DND-41 (cell line): ENCODE results near the gene APOO.

Source experiments
- ATAC-seq: fragments of 200-7000 bp; cut with Tn5 transposase; 3 replicates; pipeline ENCODE4 v1.9.1; 2021; ENCODE audit warnings: low read depth; ENCODE audit not compliant: insufficient read depth
- DNase-seq: peaks from one replicate; pipeline ENCODE4 v3.0.0-alpha.2; 2020
- H2AFZ ChIP-seq: 2 replicates; pipeline ENCODE4 v1.6.0; 2012; ENCODE audit warnings: low read depth, low read length
- H3K27ac ChIP-seq: 2 replicates; pipeline ENCODE4 v1.5.1; 2012; ENCODE audit warnings: low read length, inconsistent platforms
- H3K27me3 ChIP-seq: fragments of 200-600 bp; sonication (generic); 2 replicates; pipeline ENCODE4 v1.6.0; 2012; ENCODE audit warnings: low read length, mild to moderate bottlenecking, inconsistent platforms; ENCODE audit not compliant: insufficient read depth, poor library complexity
- H3K36me3 ChIP-seq: 2 replicates; pipeline ENCODE4 v1.5.1; 2012; ENCODE audit warnings: low read length, inconsistent platforms; ENCODE audit not compliant: insufficient read depth
- H3K4me1 ChIP-seq: 2 replicates; pipeline ENCODE4 v1.5.1; 2012; ENCODE audit warnings: mild to moderate bottlenecking, low read length; ENCODE audit not compliant: insufficient read depth
- H3K4me2 ChIP-seq: 2 replicates; pipeline ENCODE4 v1.6.0; 2012; ENCODE audit warnings: mild to moderate bottlenecking, moderate library complexity, low read length, inconsistent platforms; ENCODE audit not compliant: insufficient read depth
- H3K4me3 ChIP-seq, 2 experiments: fragments of 200-600 bp in 1 of 2; shearing (Covaris generic) in 1 of 2; 2 replicates each; pipeline ENCODE4 v1.5.1; 2012 to 2016; ENCODE audit warnings: inconsistent platforms in 2 of 2, low read length in 2 of 2, mild to moderate bottlenecking in 2 of 2, low read depth in 1 of 2, moderate library complexity in 1 of 2
- H3K79me2 ChIP-seq: 2 replicates; pipeline ENCODE4 v1.6.0; 2012; ENCODE audit warnings: low read length, inconsistent platforms; ENCODE audit not compliant: insufficient read depth
- H3K9ac ChIP-seq: 2 replicates; pipeline ENCODE4 v1.6.0; 2012; ENCODE audit warnings: low read depth, mild to moderate bottlenecking, inconsistent platforms, low read length, moderate library complexity
- H3K9me3 ChIP-seq: 2 replicates; pipeline ENCODE4 v1.5.1; 2012; ENCODE audit warnings: low read length, moderate library complexity, mild to moderate bottlenecking, inconsistent platforms; ENCODE audit not compliant: insufficient read depth, severe bottlenecking
- H4K20me1 ChIP-seq: 2 replicates; pipeline ENCODE4 v1.6.0; 2012; ENCODE audit warnings: low read length; ENCODE audit not compliant: insufficient read depth
- CTCF ChIP-seq: IDR thresholded peaks from 2 replicates; pipeline ENCODE4 v1.5.1; 2012; ENCODE audit warnings: borderline replicate concordance, low read length, moderate library complexity, mild to moderate bottlenecking; ENCODE audit not compliant: poor library complexity, severe bottlenecking; ENCODE audit errors: extremely low read depth
- EZH2 ChIP-seq: IDR thresholded peaks from 3 replicates; pipeline ENCODE4 v1.6.1; 2012; ENCODE audit warnings: borderline replicate concordance, low read depth, mild to moderate bottlenecking, moderate library complexity, low read length, inconsistent platforms; ENCODE audit not compliant: severe bottlenecking

Gene APOO

GRCh38 chrX:23826216-23826615 is 81.5 kb downstream of the APOO start:
- Histone ChIP-seq H3K79me2 (no peaks in the 10 kb centered on the region), H3K27me3 (no peaks in the 10 kb centered on the region), H3K36me3 (no peaks in the 10 kb centered on the region), H3K9me3 (no peaks in the 10 kb centered on the region), H2AFZ (no peak overlapping the region), H3K4me3 (no peak overlapping the region), H3K4me1 (no peaks in the 10 kb centered on the region), H4K20me1 (no peaks in the 10 kb centered on the region), H3K27ac (no peak overlapping the region), H3K9ac (no peak overlapping the region), H3K4me2 (no peak overlapping the region)
- no peak for DNase-seq
- ATAC-seq: no peak
- TF ChIP-seq CTCF: no peak
- TF ChIP-seq EZH2: no peak

DNA sequence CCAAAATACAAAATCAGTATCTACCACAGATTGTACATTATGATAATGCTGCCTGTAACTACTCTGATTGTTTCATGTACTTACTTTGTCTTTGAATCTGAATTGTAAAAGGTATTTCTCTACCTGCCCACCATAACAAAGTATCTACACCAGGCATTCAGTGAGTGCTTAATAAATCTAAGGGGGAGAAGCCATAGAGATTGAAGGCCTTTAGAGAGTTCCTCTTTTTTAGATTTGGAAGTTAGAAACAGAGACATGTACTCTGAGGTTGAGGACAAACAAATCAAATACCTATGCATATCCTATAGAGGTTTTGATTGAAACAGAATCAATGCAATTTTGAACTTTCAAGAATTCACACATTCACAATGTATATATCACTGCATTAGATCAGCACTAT is 82.1 kb downstream of the APOO start:
- Histone ChIP-seq H3K4me2 (no peak overlapping the region), H3K9ac (no peak overlapping the region), H3K27me3 (no peaks in the 10 kb centered on the region), H3K36me3 (no peaks in the 10 kb centered on the region), H3K9me3 (no peaks in the 10 kb centered on the region), H4K20me1 (no peaks in the 10 kb centered on the region), H2AFZ (no peak overlapping the region), H3K4me3 (no peak overlapping the region), H3K4me1 (no peaks in the 10 kb centered on the region), H3K79me2 (no peaks in the 10 kb centered on the region), H3K27ac (no peak overlapping the region)
- TF ChIP-seq CTCF: no peak
- TF ChIP-seq EZH2: no peak
- ATAC-seq: no peak
- no peak for DNase-seq

- Histone ChIP-seq H3K4me1 (peaks cover 4% of the 10 kb centered on the region; the same call in 1 of the 2 replicates), H3K4me2 (no peak overlapping the region), H2AFZ (no peak overlapping the region), H3K9me3 (no peaks in the 10 kb centered on the region), H3K36me3 (no peaks in the 10 kb centered on the region), H4K20me1 (no peaks in the 10 kb centered on the region), H3K27me3 (no peaks in the 10 kb centered on the region), H3K27ac (no peak overlapping the region), H3K9ac (no peak overlapping the region), H3K79me2 (no peaks in the 10 kb centered on the region), H3K4me3 (no peak overlapping the region)
- ATAC-seq: no peak
- DNase-seq: no peak
- TF ChIP-seq CTCF (no peak), EZH2 (no peak)
Observed at GRCh38 chrX:23822841-23823240, 84.9 kb downstream of the APOO start.

DNA sequence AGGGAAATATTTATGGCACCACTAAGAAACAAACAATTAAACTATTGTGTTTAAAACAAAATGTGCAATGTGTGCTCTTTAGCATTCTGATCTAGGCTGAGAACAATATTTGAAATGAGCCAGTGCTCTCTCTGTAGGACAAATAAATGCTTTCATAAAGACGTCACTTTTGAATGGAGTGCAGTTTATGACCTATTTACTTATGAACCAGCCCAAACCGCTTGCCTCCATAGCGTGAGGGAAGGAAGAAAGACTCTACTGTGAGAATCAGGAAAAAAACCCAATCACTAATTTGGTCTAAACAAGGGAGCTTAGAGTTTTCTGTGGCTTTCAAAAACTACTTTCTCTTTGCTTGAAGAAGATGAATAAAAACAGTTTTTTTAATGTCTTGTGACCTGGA is 85.3 kb downstream of the APOO start:
- H3K27me3 ChIP-seq: no peaks in the 10 kb centered on the region
- no peaks in the 10 kb centered on the region for H3K36me3 ChIP-seq
- H3K4me2 ChIP-seq: no peak overlapping the region
- no peaks in the 10 kb centered on the region for H4K20me1 ChIP-seq
- H3K27ac ChIP-seq: no peak overlapping the region
- H2AFZ ChIP-seq: no peak overlapping the region
- no peaks in the 10 kb centered on the region for H3K79me2 ChIP-seq
- peaks cover 4% of the 10 kb centered on the region; the same call in 1 of the 2 replicates for H3K4me1 ChIP-seq
- ATAC-seq (no peak), DNase-seq (no peak)
- TF ChIP-seq CTCF: no peak
- no peak for TF ChIP-seq EZH2
- no peak overlapping the region for H3K9ac ChIP-seq
- no peak overlapping the region for H3K4me3 ChIP-seq
- H3K9me3 ChIP-seq: no peaks in the 10 kb centered on the region
